Activated naive CD8-positive, alpha-beta T cell treated with anti-CD3 and anti-CD28 coated beads, Interleukin-2, amount 50 U/mL, for 24 hours (primary cell): Measurements from ENCODE around the gene ADAMTS2.
A peak's percentile ranks its signal among the peaks of the same experiment; 100 is the strongest.

Experiments
- ATAC-seq: fragments of 150-1000 bp; cut with Tn5 transposase; one replicate; pipeline ENCODE4 v1.10.0; 2021
- DNase-seq: peaks from one replicate; pipeline ENCODE4 v3.0.0; 2021
- H3K27ac Mint-ChIP-seq: one replicate; pipeline ENCODE4 v1.8.0; 2021; ENCODE audit warnings: mild to moderate bottlenecking, mixed read lengths
- H3K27me3 Mint-ChIP-seq: one replicate; pipeline ENCODE4 v1.8.0; 2021; ENCODE audit warnings: mixed read lengths
- H3K36me3 Mint-ChIP-seq: one replicate; pipeline ENCODE4 v1.8.0; 2021; ENCODE audit warnings: low read depth, mixed read lengths
- H3K4me1 Mint-ChIP-seq: one replicate; pipeline ENCODE4 v1.8.0; 2021; ENCODE audit warnings: mixed read lengths
- H3K4me3 Mint-ChIP-seq: one replicate; pipeline ENCODE4 v1.8.0; 2021; ENCODE audit warnings: mild to moderate bottlenecking, moderate library complexity, mixed read lengths
- H3K9me3 Mint-ChIP-seq: one replicate; pipeline ENCODE4 v1.8.0; 2021; ENCODE audit warnings: mixed read lengths

Gene ADAMTS2

GRCh38 chr5:179146277-179146676 is 199.0 kb downstream of the ADAMTS2 start:
- ATAC-seq (peak; percentile 84), DNase-seq (peak; percentile 51)
- Mint-ChIP-seq H3K27ac (peak overlapping the region; percentile 48), H3K4me3 (peak overlapping the region; percentile 41), H3K27me3 (no peaks in the 10 kb centered on the region), H3K36me3 (peaks cover 4% of the 10 kb centered on the region), H3K4me1 (peaks cover 36% of the 10 kb centered on the region), H3K9me3 (peaks cover 7% of the 10 kb centered on the region)

GRCh38 chr5:179143446-179143845 is 201.8 kb downstream of the ADAMTS2 start:
- no peak overlapping the region for H3K4me3 Mint-ChIP-seq
- no peak for DNase-seq
- ATAC-seq = no peak
- peaks cover 7% of the 10 kb centered on the region for H3K9me3 Mint-ChIP-seq
- peak overlapping the region; percentile 85 for H3K27ac Mint-ChIP-seq
- H3K4me1 Mint-ChIP-seq = peaks cover 36% of the 10 kb centered on the region
- no peaks in the 10 kb centered on the region for H3K27me3 Mint-ChIP-seq
- peaks cover 4% of the 10 kb centered on the region for H3K36me3 Mint-ChIP-seq

GRCh38 chr5:179142434-179143198 is 202.6 kb downstream of the ADAMTS2 start:
- no peaks in the 10 kb centered on the region for H3K27me3 Mint-ChIP-seq
- peaks cover 7% of the 10 kb centered on the region for H3K9me3 Mint-ChIP-seq
- ATAC-seq = peak; percentile 82
- H3K36me3 Mint-ChIP-seq = peaks cover 4% of the 10 kb centered on the region
- no peak for DNase-seq
- H3K4me1 Mint-ChIP-seq = peaks cover 36% of the 10 kb centered on the region
- peak overlapping the region; percentile 85 for H3K27ac Mint-ChIP-seq
- H3K4me3 Mint-ChIP-seq = no peak overlapping the region

- peaks cover 7% of the 10 kb centered on the region for H3K9me3 Mint-ChIP-seq
- H3K4me3 Mint-ChIP-seq = no peak overlapping the region
- H3K27me3 Mint-ChIP-seq = no peaks in the 10 kb centered on the region
- ATAC-seq (no peak), DNase-seq (no peak)
- H3K4me1 Mint-ChIP-seq = peaks cover 36% of the 10 kb centered on the region
- H3K27ac Mint-ChIP-seq = peak overlapping the region; percentile 85
- H3K36me3 Mint-ChIP-seq = peaks cover 4% of the 10 kb centered on the region
Observed at GRCh38 chr5:179141867-179142266, 203.4 kb downstream of the ADAMTS2 start.

- Mint-ChIP-seq H3K27ac (no peak overlapping the region), H3K36me3 (peaks cover 3% of the 10 kb centered on the region), H3K9me3 (peaks cover 7% of the 10 kb centered on the region), H3K4me3 (no peak overlapping the region), H3K27me3 (no peaks in the 10 kb centered on the region), H3K4me1 (peaks cover 21% of the 10 kb centered on the region)
- DNase-seq = no peak
- no peak for ATAC-seq
Observed at GRCh38 chr5:179140293-179140692, 205.0 kb downstream of the ADAMTS2 start.

GRCh38 chr5:179139936-179140235 is 205.4 kb downstream of the ADAMTS2 start:
- ATAC-seq = no peak
- H3K9me3 Mint-ChIP-seq = peaks cover 7% of the 10 kb centered on the region
- H3K27me3 Mint-ChIP-seq = no peaks in the 10 kb centered on the region

GRCh38 chr5:179139111-179139935 is 205.9 kb downstream of the ADAMTS2 start:
- H3K27ac Mint-ChIP-seq = no peak overlapping the region
- peaks cover 20% of the 10 kb centered on the region for H3K4me1 Mint-ChIP-seq
- no peak overlapping the region for H3K4me3 Mint-ChIP-seq
- H3K36me3 Mint-ChIP-seq = peaks cover 3% of the 10 kb centered on the region
- H3K27me3 Mint-ChIP-seq = no peaks in the 10 kb centered on the region
- H3K9me3 Mint-ChIP-seq = peaks cover 3% of the 10 kb centered on the region
- ATAC-seq = no peak
- no peak for DNase-seq

More at GRCh38 chr5:179139936-179140235, 205.4 kb downstream of the ADAMTS2 start:
- no peak for DNase-seq
- no peak overlapping the region for H3K4me3 Mint-ChIP-seq
- H3K4me1 Mint-ChIP-seq = peaks cover 20% of the 10 kb centered on the region
- H3K27ac Mint-ChIP-seq = no peak overlapping the region
- peaks cover 3% of the 10 kb centered on the region for H3K36me3 Mint-ChIP-seq

- Mint-ChIP-seq H3K27me3 (no peaks in the 10 kb centered on the region), H3K4me3 (no peak overlapping the region), H3K27ac (no peak overlapping the region), H3K9me3 (no peaks in the 10 kb centered on the region), H3K4me1 (peaks cover 19% of the 10 kb centered on the region), H3K36me3 (peaks cover 3% of the 10 kb centered on the region)
- ATAC-seq (no peak), DNase-seq (no peak)
Observed at GRCh38 chr5:179138568-179138925, 206.7 kb downstream of the ADAMTS2 start.

GRCh38 chr5:179137643-179138567 is 207.4 kb downstream of the ADAMTS2 start:
- Mint-ChIP-seq H3K27ac (no peak overlapping the region), H3K4me3 (no peak overlapping the region), H3K36me3 (peaks cover 1% of the 10 kb centered on the region), H3K27me3 (no peaks in the 10 kb centered on the region), H3K4me1 (peaks cover 13% of the 10 kb centered on the region), H3K9me3 (no peaks in the 10 kb centered on the region)
- ATAC-seq (no peak), DNase-seq (no peak)

- ATAC-seq = no peak
- no peaks in the 10 kb centered on the region for H3K9me3 Mint-ChIP-seq
Observed at GRCh38 chr5:179137016-179137642, 208.1 kb downstream of the ADAMTS2 start.

GRCh38 chr5:179135441-179136215 is 209.6 kb downstream of the ADAMTS2 start:
- Mint-ChIP-seq H3K36me3 (no peaks in the 10 kb centered on the region), H3K9me3 (no peaks in the 10 kb centered on the region), H3K27me3 (no peaks in the 10 kb centered on the region), H3K4me3 (no peak overlapping the region), H3K27ac (no peak overlapping the region), H3K4me1 (no peaks in the 10 kb centered on the region)
- no peak for DNase-seq
- ATAC-seq = no peak

More at GRCh38 chr5:179137016-179137642, 208.1 kb downstream of the ADAMTS2 start:
- Mint-ChIP-seq H3K4me1 (peaks cover 6% of the 10 kb centered on the region), H3K27me3 (no peaks in the 10 kb centered on the region), H3K27ac (no peak overlapping the region), H3K36me3 (no peaks in the 10 kb centered on the region), H3K4me3 (no peak overlapping the region)
- no peak for DNase-seq

- no peaks in the 10 kb centered on the region for H3K27me3 Mint-ChIP-seq
- no peak for ATAC-seq
- no peaks in the 10 kb centered on the region for H3K4me1 Mint-ChIP-seq
- H3K36me3 Mint-ChIP-seq = no peaks in the 10 kb centered on the region
- H3K4me3 Mint-ChIP-seq = no peak overlapping the region
- no peaks in the 10 kb centered on the region for H3K9me3 Mint-ChIP-seq
- DNase-seq = no peak
- no peak overlapping the region for H3K27ac Mint-ChIP-seq
Observed at GRCh38 chr5:179135006-179135405, 210.3 kb downstream of the ADAMTS2 start.

- Mint-ChIP-seq H3K36me3 (no peaks in the 10 kb centered on the region), H3K4me3 (no peak overlapping the region), H3K27ac (no peak overlapping the region), H3K9me3 (no peaks in the 10 kb centered on the region), H3K27me3 (no peaks in the 10 kb centered on the region), H3K4me1 (no peaks in the 10 kb centered on the region)
- ATAC-seq (no peak), DNase-seq (no peak)
Observed at GRCh38 chr5:179134511-179134910, 210.8 kb downstream of the ADAMTS2 start.
